GM10248 (cell line): ENCODE data around the gene C2CD5.

Experiments used
- CTCF ChIA-PET: fragments of 300-600 bp; sonication (Branson Sonifier 250); formaldehyde crosslinking; extraction: SDS; loops from one replicate; lab custom pipeline; 2021; ENCODE audit warnings: antibody characterized with exemption; lab: Yijun Ruan, JAX
- POLR2A ChIA-PET: fragments of 350-650 bp; sonication (Branson Sonifier 250); formaldehyde crosslinking; extraction: SDS; loops from one replicate; lab custom pipeline; 2020; ENCODE audit warnings: antibody characterized with exemption; lab: Yijun Ruan, JAX
- DNase-seq: peaks from one replicate; pipeline ENCODE4 v3.0.0; 2012; ENCODE audit errors: extremely low spot score
- TF ChIP-seq, protein P1 (sequence below): IDR thresholded peaks from 2 replicates; pipeline ENCODE4 v1.5.1; 2012; ENCODE audit warnings: mild to moderate bottlenecking, low read depth; ENCODE audit errors: extremely low read depth, missing control alignments, control extremely low read depth

Gene C2CD5

DNA sequence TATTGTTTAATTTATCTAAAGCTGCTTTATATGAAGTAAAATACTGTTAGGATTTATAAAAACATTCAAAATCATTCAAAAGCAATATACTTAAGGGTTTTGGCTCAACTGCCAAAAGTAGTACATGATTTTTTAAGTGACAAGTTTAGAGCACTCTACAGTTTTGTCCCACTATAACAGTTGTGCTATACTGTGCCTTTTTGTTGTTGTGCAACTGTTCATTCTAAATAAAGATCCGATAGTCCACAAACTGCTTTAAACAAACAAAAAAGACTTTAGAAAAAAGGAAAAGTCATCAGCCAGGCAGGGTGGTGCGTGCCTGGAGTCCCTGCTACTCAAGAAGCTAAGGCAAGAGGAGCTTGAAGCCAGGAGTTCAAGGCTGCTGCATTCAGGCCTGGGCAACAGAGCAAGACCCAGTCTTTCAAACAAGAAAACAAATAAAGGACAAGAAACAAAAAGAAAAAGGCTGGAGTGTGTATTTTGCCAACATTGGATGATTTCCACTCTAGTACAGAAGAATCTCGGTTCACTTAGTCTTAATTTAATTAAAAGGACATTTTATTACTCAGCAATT, 7.3 kb downstream of the C2CD5 start:
- ChIA-PET POLR2A (no interaction called here), CTCF (no interaction called here)
- no peak for DNase-seq
- TF ChIP-seq, protein P1, sequence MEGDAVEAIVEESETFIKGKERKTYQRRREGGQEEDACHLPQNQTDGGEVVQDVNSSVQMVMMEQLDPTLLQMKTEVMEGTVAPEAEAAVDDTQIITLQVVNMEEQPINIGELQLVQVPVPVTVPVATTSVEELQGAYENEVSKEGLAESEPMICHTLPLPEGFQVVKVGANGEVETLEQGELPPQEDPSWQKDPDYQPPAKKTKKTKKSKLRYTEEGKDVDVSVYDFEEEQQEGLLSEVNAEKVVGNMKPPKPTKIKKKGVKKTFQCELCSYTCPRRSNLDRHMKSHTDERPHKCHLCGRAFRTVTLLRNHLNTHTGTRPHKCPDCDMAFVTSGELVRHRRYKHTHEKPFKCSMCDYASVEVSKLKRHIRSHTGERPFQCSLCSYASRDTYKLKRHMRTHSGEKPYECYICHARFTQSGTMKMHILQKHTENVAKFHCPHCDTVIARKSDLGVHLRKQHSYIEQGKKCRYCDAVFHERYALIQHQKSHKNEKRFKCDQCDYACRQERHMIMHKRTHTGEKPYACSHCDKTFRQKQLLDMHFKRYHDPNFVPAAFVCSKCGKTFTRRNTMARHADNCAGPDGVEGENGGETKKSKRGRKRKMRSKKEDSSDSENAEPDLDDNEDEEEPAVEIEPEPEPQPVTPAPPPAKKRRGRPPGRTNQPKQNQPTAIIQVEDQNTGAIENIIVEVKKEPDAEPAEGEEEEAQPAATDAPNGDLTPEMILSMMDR: no peak

DNA sequence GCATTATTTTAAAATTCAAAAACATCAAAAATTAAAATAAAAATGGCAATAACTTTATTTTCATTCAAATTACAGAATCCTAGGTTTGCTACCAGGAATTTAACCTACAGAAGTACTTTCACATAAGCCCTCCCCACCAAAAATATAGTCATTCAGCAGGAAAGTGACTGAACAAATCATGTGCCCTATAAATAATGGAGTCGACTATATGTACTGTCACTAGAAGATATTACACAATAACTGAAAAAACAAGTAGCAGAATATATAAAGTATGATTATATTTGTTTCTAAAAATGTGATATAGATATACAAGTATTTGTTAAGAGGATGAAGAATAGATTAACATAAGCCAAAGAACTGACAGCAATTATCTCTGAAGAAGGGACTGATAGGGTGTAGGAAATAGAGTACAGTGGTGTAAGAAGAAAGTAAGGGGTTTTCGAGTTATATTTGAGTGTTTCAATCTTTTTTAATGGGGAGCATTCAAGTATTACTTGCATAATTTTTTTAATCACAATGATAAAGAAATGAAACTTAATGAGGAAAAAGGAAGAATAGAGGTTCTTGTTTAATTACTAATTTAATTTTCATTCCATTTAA, 7.9 kb downstream of the C2CD5 start:
- TF ChIP-seq, protein P1: no peak
- DNase-seq: no peak
- POLR2A ChIA-PET: no interaction called here

DNA sequence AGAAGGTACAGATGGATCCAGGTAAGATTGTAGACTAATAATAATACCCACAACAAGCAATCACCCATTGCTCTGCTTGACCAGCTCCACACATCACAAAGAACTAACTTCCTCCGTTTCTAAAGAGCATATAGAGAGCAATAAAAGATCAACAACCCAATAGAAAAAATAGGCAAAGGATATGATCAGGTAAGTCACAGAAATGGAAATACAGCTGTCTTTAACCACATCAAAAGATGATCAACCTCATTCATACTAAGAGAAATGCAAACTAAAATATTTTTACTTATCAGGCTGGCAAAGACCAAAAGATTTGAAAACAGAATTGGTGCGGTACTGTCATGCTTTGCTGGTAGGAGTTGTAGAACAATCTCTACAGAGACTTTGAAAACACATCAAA, 8.9 kb downstream of the C2CD5 start:
- ChIA-PET CTCF (interaction anchor here (0.8 to 1.4 kb wide), 3 partner anchors 9 to 135 kb away, joined by 3 to 7 read pairs (median 3); partner anchors contain the start of gene C2CD5), POLR2A (no interaction called here)
- no peak for DNase-seq
- TF ChIP-seq, protein P1: no peak

More for the DNA sequence above, 7.9 kb downstream of the C2CD5 start:
- CTCF ChIA-PET: interaction anchor here (0.8 to 1.4 kb wide), 2 partner anchors 8 to 134 kb away, joined by 3 to 7 read pairs; partner anchors contain the start of gene C2CD5

DNA sequence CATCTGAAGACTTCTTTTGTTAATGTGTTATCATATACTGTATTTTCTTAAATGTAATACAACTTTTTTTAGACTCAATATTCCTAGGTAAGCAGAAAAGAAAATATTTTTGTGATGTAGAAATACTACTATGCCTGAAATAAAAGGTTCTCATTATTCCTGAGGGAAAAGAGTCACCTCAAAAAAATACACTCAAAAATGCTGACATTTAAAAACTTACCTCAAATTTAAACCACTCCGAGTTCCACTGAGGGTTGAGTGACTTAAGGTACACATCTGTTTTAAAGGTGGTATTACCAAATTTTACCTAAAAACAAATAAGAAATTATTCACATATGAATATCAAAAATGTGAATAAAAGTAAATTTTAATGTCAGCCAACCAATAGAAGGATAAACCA, 9.3 kb downstream of the C2CD5 start:
- POLR2A ChIA-PET: no interaction called here
- CTCF ChIA-PET: interaction anchor here (0.9 to 1.4 kb wide), 2 partner anchors 9 to 55 kb away, joined by 3 to 7 read pairs; partner anchors contain the start of gene C2CD5
- TF ChIP-seq, protein P1: no peak
- no peak for DNase-seq

DNA sequence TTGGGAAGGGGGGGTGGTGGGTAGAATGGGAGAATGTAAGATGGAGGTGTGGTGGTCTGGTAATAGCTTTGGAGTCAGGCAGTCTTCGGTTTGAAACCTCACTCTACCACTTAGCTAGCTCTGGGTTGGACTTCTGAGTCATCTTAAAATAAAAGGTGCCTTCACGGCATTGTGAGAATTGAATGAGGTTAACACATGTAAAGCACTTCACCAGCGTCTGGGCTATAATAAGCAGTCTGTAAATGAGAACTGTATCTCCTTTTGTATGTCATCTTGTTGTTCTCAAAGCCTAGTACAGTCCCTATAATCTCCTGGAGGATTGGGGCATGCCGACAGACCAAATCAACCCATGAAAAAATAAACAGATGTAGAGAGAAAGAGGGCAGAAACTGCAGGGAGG, 11.2 kb downstream of the C2CD5 start:
- ChIA-PET CTCF (no interaction called here), POLR2A (no interaction called here)
- no peak for DNase-seq
- TF ChIP-seq, protein P1: no peak

DNA sequence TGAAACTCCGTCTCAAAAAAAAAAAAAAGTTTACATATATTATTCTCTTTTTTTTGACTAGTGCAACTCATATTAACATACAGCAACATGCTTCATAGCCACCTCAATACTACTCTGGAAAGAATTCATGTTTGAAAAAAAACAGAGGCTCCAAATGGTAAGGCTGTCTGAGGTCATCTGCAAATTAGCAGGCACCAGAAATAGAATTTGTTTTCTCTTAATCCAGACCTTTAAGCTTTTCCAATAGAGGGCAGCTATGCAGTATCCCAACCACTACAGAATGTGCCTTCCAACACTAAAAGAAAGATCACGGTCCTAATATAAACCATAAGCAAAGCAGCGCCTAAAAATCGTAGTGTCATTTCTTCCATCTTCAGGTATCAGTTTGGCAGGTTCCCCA, 12.0 kb downstream of the C2CD5 start:
- CTCF ChIA-PET: no interaction called here
- DNase-seq: no peak
- TF ChIP-seq, protein P1: no peak
- POLR2A ChIA-PET: no interaction called here
